Tibial nerve (tissue), 4 donors: ENCODE data around the gene SAMMSON. TPM values are rescaled to one million over a fixed set of nuclear protein-coding genes. Genes with fewer than 3 reads are reported as not detected.
A peak's percentile ranks its signal among the peaks of the same experiment; 100 is the strongest.

Experiments
- DNase-seq, 2 donors: peaks; one replicate each; pipeline ENCODE4 v3.0.0-alpha.2; 2019; ENCODE audit warnings: low spot score in 2 of 2
- H3K27ac ChIP-seq, 4 donors: fragments of 200-600 bp; sonication (generic) in 3 of 4; one replicate each; pipeline ENCODE4 v1.5.1; 2017 to 2019; ENCODE audit warnings: mild to moderate bottlenecking in 1 of 4
- H3K27me3 ChIP-seq, 2 donors: fragments of 200-600 bp; sonication (generic) in 1 of 2; one replicate each; pipeline versions ENCODE4 v1.5.1 to v1.6.0; 2017 to 2019
- H3K36me3 ChIP-seq, 3 donors: fragments of 200-600 bp; sonication (generic); one replicate each; pipeline ENCODE4 v1.5.1; 2018 to 2019
- H3K4me1 ChIP-seq, 4 donors: fragments of 200-600 bp; sonication (generic) in 3 of 4; one replicate each; pipeline ENCODE4 v1.5.1; 2017 to 2019
- H3K4me3 ChIP-seq, 4 donors: fragments of 200-600 bp; sonication (generic) in 3 of 4; one replicate each; pipeline ENCODE4 v1.5.1; 2017 to 2019; ENCODE audit warnings: mild to moderate bottlenecking in 1 of 4, moderate library complexity in 1 of 4
- H3K9me3 ChIP-seq, 4 donors: fragments of 200-600 bp; sonication (generic) in 3 of 4; one replicate each; pipeline ENCODE4 v1.5.1; 2017 to 2019
- EP300 ChIP-seq, 2 donors: sonication (generic); formaldehyde crosslinking; IDR thresholded peaks; one replicate each; pipeline ENCODE4 v1.6.1; 2017; ENCODE audit warnings: antibody characterized with exemption in 2 of 2, mild to moderate bottlenecking in 1 of 2
- POLR2A ChIP-seq, 2 donors: fragments of 450-650 bp; IDR thresholded peaks; one replicate each; pipeline ENCODE4 v1.6.1; 2017; ENCODE audit warnings: antibody characterized with exemption in 2 of 2, mild to moderate bottlenecking in 2 of 2, moderate library complexity in 2 of 2
- WGBS, 2 donors: methylation state at CpG; one replicate each; pipeline ENCODE4 v1.1.5; 2018; 5-methylcytosine and 5-hydroxymethylcytosine counted together
- total RNA-seq, 4 donors: library from RNA; depleted of rRNA; stranded (reverse); fragments of >200 nt; gene quantifications; one replicate each; pipeline ENCODE4 v1.1.0, GENCODE V29; 2016
- TF ChIP-seq, protein P1 (sequence below), 5 experiments: fragments of 200-600 bp in 3 of 5; fragments of 450-650 bp in 2 of 5; sonication (generic) in 3 of 5; IDR thresholded peaks; one replicate each; pipeline ENCODE4 v1.5.1; 2016 to 2019; ENCODE audit warnings: antibody characterized with exemption in 5 of 5, mild to moderate bottlenecking in 3 of 5, moderate library complexity in 2 of 5

The SAMMSON gene
- total RNA-seq, 4 donors from 2014 or later: 2.1 to 3.1 (median 2.3) TPM

DNA sequence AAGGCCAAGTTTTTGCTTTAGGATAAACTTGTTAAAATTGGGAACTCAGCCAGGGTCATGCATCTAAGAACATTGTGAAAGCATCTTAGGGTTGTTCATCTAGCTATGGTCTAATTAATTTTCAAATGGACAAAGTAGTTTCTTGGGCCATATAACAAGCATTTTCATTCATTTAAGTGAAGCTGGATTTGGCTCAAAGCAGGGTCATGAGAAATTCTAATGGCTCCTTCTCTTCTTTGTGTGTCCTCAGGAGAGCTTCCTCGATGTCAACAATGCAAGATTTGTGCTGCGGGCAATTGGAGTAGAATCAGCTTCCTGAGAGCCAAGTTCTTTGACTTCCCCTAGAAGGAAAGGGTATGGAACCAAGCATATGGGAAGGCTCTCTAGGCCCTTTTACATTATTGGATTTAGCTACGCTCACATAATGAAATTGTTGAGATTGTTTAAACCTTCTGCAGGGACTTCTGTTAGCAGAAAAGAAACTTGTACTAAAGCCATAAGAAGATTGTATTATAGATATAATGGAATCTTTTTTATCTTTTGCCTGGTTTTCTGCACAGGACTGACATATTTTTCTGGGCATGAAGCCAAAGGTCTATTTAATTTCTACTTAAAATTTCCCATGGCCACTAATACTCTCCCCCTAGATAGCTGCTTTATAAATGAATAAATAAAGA lies 1.8 kb upstream of the SAMMSON start:
- no peak for DNase-seq
- no peaks in the 10 kb centered on the region for H3K36me3 ChIP-seq
- H3K27me3 ChIP-seq: no peaks in the 10 kb centered on the region
- peaks cover 0 to 22% (median 14%) of the 10 kb centered on the region in 4 donors for H3K4me1 ChIP-seq
- TF ChIP-seq POLR2A (IDR thresholded peaks at IDR 0.05): no peak
- TF ChIP-seq, protein P1, sequence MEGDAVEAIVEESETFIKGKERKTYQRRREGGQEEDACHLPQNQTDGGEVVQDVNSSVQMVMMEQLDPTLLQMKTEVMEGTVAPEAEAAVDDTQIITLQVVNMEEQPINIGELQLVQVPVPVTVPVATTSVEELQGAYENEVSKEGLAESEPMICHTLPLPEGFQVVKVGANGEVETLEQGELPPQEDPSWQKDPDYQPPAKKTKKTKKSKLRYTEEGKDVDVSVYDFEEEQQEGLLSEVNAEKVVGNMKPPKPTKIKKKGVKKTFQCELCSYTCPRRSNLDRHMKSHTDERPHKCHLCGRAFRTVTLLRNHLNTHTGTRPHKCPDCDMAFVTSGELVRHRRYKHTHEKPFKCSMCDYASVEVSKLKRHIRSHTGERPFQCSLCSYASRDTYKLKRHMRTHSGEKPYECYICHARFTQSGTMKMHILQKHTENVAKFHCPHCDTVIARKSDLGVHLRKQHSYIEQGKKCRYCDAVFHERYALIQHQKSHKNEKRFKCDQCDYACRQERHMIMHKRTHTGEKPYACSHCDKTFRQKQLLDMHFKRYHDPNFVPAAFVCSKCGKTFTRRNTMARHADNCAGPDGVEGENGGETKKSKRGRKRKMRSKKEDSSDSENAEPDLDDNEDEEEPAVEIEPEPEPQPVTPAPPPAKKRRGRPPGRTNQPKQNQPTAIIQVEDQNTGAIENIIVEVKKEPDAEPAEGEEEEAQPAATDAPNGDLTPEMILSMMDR (IDR thresholded peaks at IDR 0.05): no peak
- TF ChIP-seq EP300 (IDR thresholded peaks at IDR 0.05): no peak
- H3K4me3 ChIP-seq: no peak overlapping the region
- H3K9me3 ChIP-seq: no peaks in the 10 kb centered on the region
- peak overlapping the region in 3 of 4 donors; percentile 73 to 92 (median 88) for H3K27ac ChIP-seq
- 19 to 34% methylated on average over 3 of the region's 3 CpGs for WGBS, 2 donors

DNA sequence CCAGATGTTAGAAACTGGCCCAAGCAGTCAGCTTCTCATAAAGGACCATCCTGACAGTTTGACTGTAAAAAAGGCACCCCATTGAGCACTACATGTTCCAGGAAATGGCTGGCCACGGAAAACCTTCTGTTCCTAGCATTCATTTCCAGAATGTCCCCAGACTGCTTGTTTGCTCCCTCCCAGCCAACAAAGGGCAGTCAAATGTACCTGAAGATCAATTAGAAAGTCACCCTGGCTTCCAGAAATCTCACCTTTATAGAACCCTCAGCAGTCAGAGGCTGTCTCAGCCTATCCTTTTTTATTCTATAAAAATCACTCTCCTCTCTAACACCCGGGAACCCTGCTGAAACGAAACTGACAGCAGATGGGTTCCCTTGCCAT lies 784 bp upstream of the SAMMSON start:
- Histone ChIP-seq H3K27ac (peak overlapping the region; percentile 73 to 92 (median 82)), H3K27me3 (no peaks in the 10 kb centered on the region), H3K9me3 (no peaks in the 10 kb centered on the region), H3K4me1 (peaks cover 0 to 22% (median 14%) of the 10 kb centered on the region in 4 donors), H3K36me3 (no peaks in the 10 kb centered on the region), H3K4me3 (peak overlapping the region in 3 of 4 donors; percentile 5 to 16 (median 13))
- 18 to 25% methylated on average over 3 of the region's 3 CpGs for WGBS, 2 donors
- DNase-seq: no peak
- TF ChIP-seq, protein P1 (IDR thresholded peaks at IDR 0.05): no peak
- TF ChIP-seq POLR2A (IDR thresholded peaks at IDR 0.05) (no peak), EP300 (IDR thresholded peaks at IDR 0.05) (no peak)

DNA sequence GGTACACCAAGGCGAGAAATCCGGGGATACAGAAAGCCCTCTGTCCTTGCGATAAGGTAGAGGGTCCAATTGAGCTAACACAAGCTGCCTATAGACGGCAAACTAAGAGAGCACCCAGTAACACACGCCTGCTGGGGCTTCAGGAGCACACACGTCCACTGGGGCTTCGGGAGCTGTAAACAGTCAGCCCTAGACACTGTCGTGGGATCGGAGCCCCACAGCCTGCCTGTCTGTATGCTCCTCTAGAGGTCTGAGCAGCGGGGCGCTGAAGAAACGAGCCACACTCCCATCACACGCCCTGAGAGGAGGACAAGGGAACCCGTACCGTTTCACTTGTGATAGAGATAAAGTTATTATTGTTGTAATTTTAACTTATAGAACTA lies 486 bp downstream of the SAMMSON start:
- Histone ChIP-seq H3K36me3 (no peaks in the 10 kb centered on the region), H3K9me3 (no peaks in the 10 kb centered on the region), H3K4me3 (peak overlapping the region in 3 of 4 donors; percentile 3 to 16 (median 4)), H3K27ac (peak overlapping the region; percentile 73 to 92 (median 82)), H3K4me1 (peaks cover 0 to 22% (median 14%) of the 10 kb centered on the region in 4 donors), H3K27me3 (no peaks in the 10 kb centered on the region)
- DNase-seq: no peak
- WGBS, 2 donors: 58 to 68% methylated on average over 15 of the region's 15 CpGs
- TF ChIP-seq EP300 (IDR thresholded peaks at IDR 0.05): no peak
- TF ChIP-seq, protein P1 (IDR thresholded peaks at IDR 0.05): no peak

DNA sequence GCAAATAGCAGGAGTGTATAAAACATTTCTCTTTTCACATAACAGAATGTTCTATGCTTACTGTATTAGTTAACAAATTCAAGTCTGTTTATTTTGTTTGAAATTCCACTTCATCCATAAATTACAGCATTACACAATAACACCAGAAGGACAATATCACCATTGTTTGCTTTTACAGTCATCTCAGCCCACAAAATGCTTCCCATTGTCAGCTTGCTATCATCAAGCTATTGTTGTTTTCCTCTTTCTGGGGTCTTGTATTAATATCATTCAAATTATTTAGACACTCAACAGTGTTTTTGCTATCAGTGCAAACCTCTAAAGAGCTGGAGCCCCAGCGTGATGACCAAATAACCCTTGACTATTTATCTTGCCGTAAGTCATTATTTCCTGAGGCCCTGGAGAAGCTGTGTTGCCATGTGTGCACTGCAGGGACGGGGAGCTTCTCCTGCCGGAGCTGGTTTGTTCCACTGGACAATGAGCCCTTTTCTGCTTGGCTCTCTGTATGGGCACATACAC lies 1.1 kb downstream of the SAMMSON start:
- no peaks in the 10 kb centered on the region for H3K27me3 ChIP-seq
- 28 to 35% methylated on average over 4 of the region's 4 CpGs for WGBS, 2 donors
- peak overlapping the region in 2 of 4 donors; percentile 3 to 16 for H3K4me3 ChIP-seq
- H3K36me3 ChIP-seq: no peaks in the 10 kb centered on the region
- TF ChIP-seq, protein P1 (IDR thresholded peaks at IDR 0.05): no peak
- TF ChIP-seq POLR2A (IDR thresholded peaks at IDR 0.05) (no peak), EP300 (IDR thresholded peaks at IDR 0.05) (peak in 1 of 2 donors; percentile 47)
- H3K9me3 ChIP-seq: no peaks in the 10 kb centered on the region
- H3K4me1 ChIP-seq: peaks cover 0 to 22% (median 14%) of the 10 kb centered on the region in 4 donors
- peak overlapping the region; percentile 73 to 92 (median 82) for H3K27ac ChIP-seq
- DNase-seq: no peak

DNA sequence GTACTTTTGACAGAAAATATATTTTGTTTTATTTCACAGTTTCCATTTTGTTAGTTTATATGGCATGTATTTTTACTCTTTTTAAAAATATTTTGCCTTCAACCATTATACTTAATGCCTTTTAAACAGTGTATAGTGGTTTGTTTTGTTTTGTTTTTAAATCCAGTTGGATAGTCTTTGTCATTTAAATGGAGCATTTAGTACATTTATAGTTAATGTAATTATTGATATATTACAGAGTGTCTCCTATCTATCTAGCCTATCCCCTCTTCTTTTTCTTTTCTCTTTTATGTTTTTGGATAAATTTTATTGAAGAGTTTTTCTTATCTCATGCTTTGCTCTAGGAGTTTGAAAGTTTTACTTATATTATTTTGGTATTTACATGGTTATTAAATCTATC lies 3.6 kb downstream of the SAMMSON start:
- Histone ChIP-seq H3K9me3 (peaks cover 0 to 6% (median 0%) of the 10 kb centered on the region in 4 donors), H3K36me3 (no peaks in the 10 kb centered on the region), H3K4me1 (peaks cover 0 to 13% (median 9%) of the 10 kb centered on the region in 4 donors), H3K4me3 (no peak overlapping the region), H3K27me3 (no peaks in the 10 kb centered on the region), H3K27ac (no peak overlapping the region)
- DNase-seq: no peak
- TF ChIP-seq, protein P1 (IDR thresholded peaks at IDR 0.05): no peak
- TF ChIP-seq EP300 (IDR thresholded peaks at IDR 0.05) (no peak), POLR2A (IDR thresholded peaks at IDR 0.05) (no peak)
